Activated CD8-positive, alpha-beta memory T cell treated with anti-CD3 and anti-CD28 coated beads for 36 hours (primary cell): Measurements from ENCODE around the gene N4BP2L2. TPM values are rescaled to one million over a fixed set of nuclear protein-coding genes. Genes with fewer than 3 reads are reported as not detected.

Source experiments
- CTCF ChIA-PET: fragments of 350-600 bp; sonication (Branson Sonifier 250); formaldehyde crosslinking; loops from one replicate; lab custom pipeline; 2021; ENCODE audit warnings: antibody characterized with exemption; lab: Charles Lee
- POLR2A ChIA-PET: fragments of 350-600 bp; sonication (Branson Sonifier 250); formaldehyde crosslinking; loops from one replicate; lab custom pipeline; 2021; ENCODE audit warnings: antibody characterized with exemption; lab: Charles Lee
- total RNA-seq, 2 experiments: library from RNA; stranded (reverse); gene quantifications; one replicate each; pipeline ENCODE4 v1.2.3, GENCODE V29; 2021

Gene N4BP2L2
- total RNA-seq, 2 experiments from 2014 or later, result 66.8 to 72.1 TPM

GRCh38 chr13:32538143-32538620, 413 bp downstream of the N4BP2L2 start:
- ChIA-PET POLR2A (interaction anchor here (0.6 to 2.9 kb wide), 5 partner anchors 46 to 223 kb away, joined by 3 to 12 read pairs (median 5); partner anchors contain the start of genes BRCA2, N4BP2L1 and ZAR1L), CTCF (interaction anchor here (1.0 to 1.4 kb wide), 3 partner anchors 10 to 110 kb away, joined by 3 to 4 read pairs (median 3); partner anchors contain the start of gene N4BP2L1)

- ChIA-PET CTCF (interaction anchor here (1.2 to 1.4 kb wide), 2 partner anchors 12 to 43 kb away, joined by 3 read pairs; no protein-coding TSS in a partner anchor), POLR2A (interaction anchor here (0.6 to 2.9 kb wide), 4 partner anchors 47 to 222 kb away, joined by 3 to 12 read pairs (median 7); partner anchors contain the start of genes BRCA2, N4BP2L1 and ZAR1L)
Measured at GRCh38 chr13:32537580-32538142, 934 bp downstream of the N4BP2L2 start.

GRCh38 chr13:32535748-32536147, 2.8 kb downstream of the N4BP2L2 start:
- ChIA-PET CTCF (no interaction called here), POLR2A (no interaction called here)

- POLR2A ChIA-PET, result no interaction called here
- CTCF ChIA-PET, result no interaction called here
Measured at GRCh38 chr13:32535115-32535514, 3.5 kb downstream of the N4BP2L2 start.

- POLR2A ChIA-PET, result interaction anchor here (0.6 to 1.2 kb wide), 6 partner anchors 9 to 231 kb away, joined by 3 to 10 read pairs (median 4); no protein-coding TSS in a partner anchor
- CTCF ChIA-PET, result interaction anchor here (0.6 kb wide), 1 partner anchor 218 kb away, joined by 3 read pairs; no protein-coding TSS in a partner anchor
Measured at GRCh38 chr13:32530841-32531253, 7.7 kb downstream of the N4BP2L2 start.

- POLR2A ChIA-PET, result no interaction called here
- CTCF ChIA-PET, result interaction anchor here (0.6 kb wide), 1 partner anchor 10 kb away, joined by 3 read pairs; the partner anchor contains the start of gene N4BP2L2
Measured at GRCh38 chr13:32528358-32528757, 10.2 kb downstream of the N4BP2L2 start.

- POLR2A ChIA-PET, result no interaction called here
- CTCF ChIA-PET, result no interaction called here
Measured at GRCh38 chr13:32527151-32527550, 11.4 kb downstream of the N4BP2L2 start.

- ChIA-PET POLR2A (interaction anchor here (0.7 kb wide), 1 partner anchor 14 kb away, joined by 5 read pairs; no protein-coding TSS in a partner anchor), CTCF (interaction anchor here (0.7 to 1.6 kb wide), 2 partner anchors 11 to 14 kb away, joined by 3 read pairs; no protein-coding TSS in a partner anchor)
Measured at GRCh38 chr13:32525766-32526165, 12.8 kb downstream of the N4BP2L2 start.

GRCh38 chr13:32515246-32515645, 23.3 kb downstream of the N4BP2L2 start:
- ChIA-PET CTCF (no interaction called here), POLR2A (no interaction called here)

- POLR2A ChIA-PET, result no interaction called here
- CTCF ChIA-PET, result interaction anchor here (1.1 kb wide), 1 partner anchor 14 kb away, joined by 3 read pairs; no protein-coding TSS in a partner anchor
Measured at GRCh38 chr13:32511482-32511881, 27.1 kb downstream of the N4BP2L2 start.

- CTCF ChIA-PET, result no interaction called here
- POLR2A ChIA-PET, result no interaction called here
Measured at GRCh38 chr13:32504876-32505275, 33.7 kb downstream of the N4BP2L2 start.

- POLR2A ChIA-PET, result no interaction called here
- CTCF ChIA-PET, result no interaction called here
Measured at GRCh38 chr13:32504263-32504662, 34.3 kb downstream of the N4BP2L2 start.

GRCh38 chr13:32503727-32504126, 34.9 kb downstream of the N4BP2L2 start:
- ChIA-PET POLR2A (no interaction called here), CTCF (no interaction called here)

GRCh38 chr13:32501064-32501463, 37.5 kb downstream of the N4BP2L2 start:
- ChIA-PET CTCF (interaction anchor here (0.7 kb wide), 1 partner anchor 12 kb away, joined by 3 read pairs; no protein-coding TSS in a partner anchor), POLR2A (no interaction called here)

- CTCF ChIA-PET, result no interaction called here
- POLR2A ChIA-PET, result interaction anchor here (0.6 kb wide), 1 partner anchor 149 kb away, joined by 3 read pairs; no protein-coding TSS in a partner anchor
Measured at GRCh38 chr13:32499538-32500210, 38.9 kb downstream of the N4BP2L2 start.

GRCh38 chr13:32497589-32497988, 41.0 kb downstream of the N4BP2L2 start:
- ChIA-PET CTCF (no interaction called here), POLR2A (no interaction called here)

GRCh38 chr13:32496599-32497160, 41.9 kb downstream of the N4BP2L2 start:
- ChIA-PET CTCF (no interaction called here), POLR2A (interaction anchor here (0.6 kb wide), 1 partner anchor 24 kb away, joined by 3 read pairs; no protein-coding TSS in a partner anchor)

- ChIA-PET POLR2A (interaction anchor here (0.6 kb wide), 1 partner anchor 25 kb away, joined by 3 read pairs; no protein-coding TSS in a partner anchor), CTCF (no interaction called here)
Measured at GRCh38 chr13:32495841-32496240, 42.8 kb downstream of the N4BP2L2 start.

- POLR2A ChIA-PET, result no interaction called here
- CTCF ChIA-PET, result no interaction called here
Measured at GRCh38 chr13:32495429-32495828, 43.2 kb downstream of the N4BP2L2 start.
